AG10803 (cell line): Measurements from ENCODE around the gene TRIM44.

Experiments
- DNase-seq: peaks from one replicate; pipeline ENCODE4 v3.0.0; 2010; ENCODE audit warnings: low read depth
- H3K4me3 ChIP-seq: 2 replicates; pipeline ENCODE4 v1.5.1; 2011; ENCODE audit warnings: mild to moderate bottlenecking, low read length, control low read depth
- CTCF ChIP-seq: conservative IDR thresholded peaks from 2 replicates; pipeline ENCODE4 v1.5.1; 2011; ENCODE audit warnings: mild to moderate bottlenecking, low read length, control low read depth, inconsistent platforms

Gene TRIM44

GRCh38 chr11:35781861-35782470, 119.4 kb downstream of the TRIM44 start:
- TF ChIP-seq CTCF = no peak
- DNase-seq = no peak
- H3K4me3 ChIP-seq = no peak overlapping the region

GRCh38 chr11:35783809-35784208, 121.2 kb downstream of the TRIM44 start:
- no peak overlapping the region for H3K4me3 ChIP-seq
- TF ChIP-seq CTCF = no peak
- DNase-seq = no peak

GRCh38 chr11:35784699-35785098, 122.1 kb downstream of the TRIM44 start:
- no peak for DNase-seq
- no peak for TF ChIP-seq CTCF
- H3K4me3 ChIP-seq = no peak overlapping the region

GRCh38 chr11:35785287-35786167, 123.0 kb downstream of the TRIM44 start:
- DNase-seq = peak; percentile 29
- H3K4me3 ChIP-seq = no peak overlapping the region
- TF ChIP-seq CTCF = no peak

- no peak overlapping the region for H3K4me3 ChIP-seq
- peak; percentile 24 for DNase-seq
These were observed 123.6 kb downstream of the TRIM44 start for GRCh38 chr11:35786188-35786587.

GRCh38 chr11:35787013-35787504, 124.5 kb downstream of the TRIM44 start:
- TF ChIP-seq CTCF = no peak
- DNase-seq = peak; percentile 77

More at GRCh38 chr11:35786188-35786587, 123.6 kb downstream of the TRIM44 start:
- no peak for TF ChIP-seq CTCF

GRCh38 chr11:35787626-35788025, 125.1 kb downstream of the TRIM44 start:
- TF ChIP-seq CTCF = no peak
- peak; percentile 33 for DNase-seq
- H3K4me3 ChIP-seq = no peak overlapping the region

More at GRCh38 chr11:35787013-35787504, 124.5 kb downstream of the TRIM44 start:
- peak overlapping the region; percentile 13; the same call in 1 of the 2 replicates for H3K4me3 ChIP-seq
